Peyer's patch (tissue), 4 donors: ENCODE measurements around the gene FGD3. TPM values are rescaled to one million over a fixed set of nuclear protein-coding genes. Genes with fewer than 3 reads are reported as not detected.

Experiments
- DNase-seq, 3 donors: peaks; one replicate each; pipeline ENCODE4 v3.0.0-alpha.2; 2017 to 2019
- H3K27ac ChIP-seq, 4 donors: fragments of 200-600 bp; sonication (generic); one replicate each; pipeline ENCODE4 v1.5.1; 2016 to 2019
- H3K27me3 ChIP-seq, 2 donors: fragments of 200-600 bp; sonication (generic); one replicate each; pipeline ENCODE4 v1.5.1; 2019
- H3K36me3 ChIP-seq, 3 donors: fragments of 200-600 bp; sonication (generic); one replicate each; pipeline ENCODE4 v1.5.1; 2016 to 2019
- H3K4me1 ChIP-seq, 4 donors: fragments of 200-600 bp; sonication (generic); one replicate each; pipeline ENCODE4 v1.5.1; 2016 to 2019
- H3K4me3 ChIP-seq, 4 donors: fragments of 200-600 bp; sonication (generic); 1 replicate in 3 of 4; 2 replicates in 1 of 4; pipeline ENCODE4 v1.5.1; 2016 to 2019; ENCODE audit warnings: mild to moderate bottlenecking in 1 of 4
- H3K9me3 ChIP-seq, 4 donors: fragments of 200-600 bp; sonication (generic); one replicate each; pipeline ENCODE4 v1.5.1; 2016 to 2019; ENCODE audit warnings: mild to moderate bottlenecking in 1 of 4
- CTCF ChIP-seq, 6 experiments: fragments of 450-650 bp in 4 of 6; fragments of 200-600 bp in 2 of 6; sonication (generic) in 1 of 6; IDR thresholded peaks; one replicate each; pipeline ENCODE4 v1.5.1; 2017 to 2019; ENCODE audit warnings: antibody characterized with exemption in 6 of 6, mild to moderate bottlenecking in 3 of 6, moderate library complexity in 1 of 6
- POLR2A ChIP-seq, 2 donors: fragments of 450-650 bp; IDR thresholded peaks; one replicate each; pipeline ENCODE4 v1.5.1; 2017; ENCODE audit warnings: antibody characterized with exemption in 2 of 2, mild to moderate bottlenecking in 2 of 2, moderate library complexity in 2 of 2
- total RNA-seq, 4 donors: library from RNA; depleted of rRNA; stranded (reverse); fragments of >200 nt; gene quantifications; one replicate each; pipeline ENCODE4 v1.1.0, GENCODE V29; 2016

Gene FGD3
- total RNA-seq, 4 donors from 2014 or later: 4.6 to 48.7 (median 7.8) TPM

GRCh38 chr9:92965759-92966517, 18.6 kb downstream of the FGD3 start:
- H3K27ac ChIP-seq: peak overlapping the region; percentile 87 to 94 (median 90)
- TF ChIP-seq POLR2A (IDR thresholded peaks at IDR 0.05) (no peak), CTCF (IDR thresholded peaks at IDR 0.05) (no peak)

GRCh38 chr9:92966518-92966800, 19.1 kb downstream of the FGD3 start:
- H3K9me3 ChIP-seq: no peaks in the 10 kb centered on the region
- no peaks in the 10 kb centered on the region for H3K27me3 ChIP-seq
- no peak for TF ChIP-seq POLR2A (IDR thresholded peaks at IDR 0.05)
- no peak for TF ChIP-seq CTCF (IDR thresholded peaks at IDR 0.05)
- H3K36me3 ChIP-seq: no peaks in the 10 kb centered on the region
- peak overlapping the region; percentile 87 to 94 (median 90) for H3K27ac ChIP-seq
- DNase-seq: peak in 1 of 3 donors; percentile 43
- H3K4me1 ChIP-seq: peaks cover 0 to 43% (median 8%) of the 10 kb centered on the region in 4 donors
- H3K4me3 ChIP-seq: peak overlapping the region; percentile 50 to 71 (median 59)

More at GRCh38 chr9:92965759-92966517, 18.6 kb downstream of the FGD3 start:
- peak overlapping the region; percentile 50 to 71 (median 59) for H3K4me3 ChIP-seq
- no peaks in the 10 kb centered on the region for H3K36me3 ChIP-seq
- H3K9me3 ChIP-seq: no peaks in the 10 kb centered on the region
- H3K27me3 ChIP-seq: no peaks in the 10 kb centered on the region
- peaks cover 0 to 40% (median 8%) of the 10 kb centered on the region in 4 donors for H3K4me1 ChIP-seq
- peak in 1 of 3 donors; percentile 47 for DNase-seq

- Histone ChIP-seq H3K4me3 (no peak overlapping the region), H3K27me3 (no peaks in the 10 kb centered on the region), H3K36me3 (no peaks in the 10 kb centered on the region), H3K9me3 (no peaks in the 10 kb centered on the region), H3K27ac (peak overlapping the region in 1 of 4 donors; percentile 57), H3K4me1 (peaks cover 0 to 40% (median under 1%) of the 10 kb centered on the region in 4 donors)
- TF ChIP-seq CTCF (IDR thresholded peaks at IDR 0.05): no peak
- no peak for TF ChIP-seq POLR2A (IDR thresholded peaks at IDR 0.05)
- peak in 1 of 3 donors; percentile 43 for DNase-seq
Observed at GRCh38 chr9:92968081-92968480, 20.8 kb downstream of the FGD3 start.

GRCh38 chr9:92969516-92970466, 22.5 kb downstream of the FGD3 start:
- H3K27ac ChIP-seq: peak overlapping the region in 1 of 4 donors; percentile 57
- H3K27me3 ChIP-seq: no peaks in the 10 kb centered on the region
- no peak overlapping the region for H3K4me3 ChIP-seq
- H3K4me1 ChIP-seq: peaks cover 0 to 35% (median 2%) of the 10 kb centered on the region in 4 donors
- peak in 1 of 3 donors; percentile 42 for DNase-seq
- H3K36me3 ChIP-seq: no peaks in the 10 kb centered on the region
- no peak for TF ChIP-seq CTCF (IDR thresholded peaks at IDR 0.05)
- TF ChIP-seq POLR2A (IDR thresholded peaks at IDR 0.05): no peak
- H3K9me3 ChIP-seq: no peaks in the 10 kb centered on the region

- TF ChIP-seq CTCF (IDR thresholded peaks at IDR 0.05) (no peak), POLR2A (IDR thresholded peaks at IDR 0.05) (no peak)
- Histone ChIP-seq H3K27me3 (no peaks in the 10 kb centered on the region), H3K9me3 (no peaks in the 10 kb centered on the region), H3K27ac (peak overlapping the region in 1 of 4 donors; percentile 38), H3K36me3 (no peaks in the 10 kb centered on the region), H3K4me3 (no peak overlapping the region), H3K4me1 (peaks cover 0 to 35% (median 2%) of the 10 kb centered on the region in 4 donors)
- DNase-seq: peak in 1 of 3 donors; percentile 30
Observed at GRCh38 chr9:92970467-92970923, 23.2 kb downstream of the FGD3 start.
